ENCODE results near the gene OR9Q1.

GRCh38 chr11:58003591-58003990 is 20.1 kb upstream of the OR9Q1 start:
- TF ChIP-seq CTCF (IDR thresholded peaks at IDR 0.05; ENCODE audit: low read depth, low read length, missing input control) (no peak), JUND (IDR thresholded peaks at IDR 0.05) (no peak)
